Activated CD4-positive, alpha-beta T cell treated with anti-CD3 and anti-CD28 coated beads for 24 hours (primary cell): ENCODE results near the gene CEBPE.

Experiments
- DNase-seq, 2 donors: peaks; one replicate each; pipeline ENCODE4 v3.0.0-alpha.2; 2020; ENCODE audit warnings: low read depth in 2 of 2

The CEBPE gene

GRCh38 chr14:23143911-23144310 is 24.9 kb upstream of the CEBPE start:
- DNase-seq: no peak

GRCh38 chr14:23142826-23143225 is 23.8 kb upstream of the CEBPE start:
- no peak for DNase-seq

GRCh38 chr14:23141706-23142444 is 22.8 kb upstream of the CEBPE start:
- DNase-seq: no peak

GRCh38 chr14:23140371-23140770 is 21.3 kb upstream of the CEBPE start:
- no peak for DNase-seq

- DNase-seq: no peak
Measured at GRCh38 chr14:23139874-23140273, 20.8 kb upstream of the CEBPE start.

- DNase-seq: no peak
Measured at GRCh38 chr14:23137813-23138535, 18.9 kb upstream of the CEBPE start.

GRCh38 chr14:23137192-23137812 is 18.2 kb upstream of the CEBPE start:
- no peak for DNase-seq

- DNase-seq: no peak
Measured at GRCh38 chr14:23136566-23137133, 17.6 kb upstream of the CEBPE start.

GRCh38 chr14:23132970-23133369 is 13.9 kb upstream of the CEBPE start:
- no peak for DNase-seq

- DNase-seq: no peak
Measured at GRCh38 chr14:23131482-23131881, 12.4 kb upstream of the CEBPE start.

GRCh38 chr14:23130871-23131270 is 11.8 kb upstream of the CEBPE start:
- no peak for DNase-seq

- no peak for DNase-seq
Measured at GRCh38 chr14:23129759-23130316, 10.8 kb upstream of the CEBPE start.

- no peak for DNase-seq
Measured at GRCh38 chr14:23128969-23129758, 10.1 kb upstream of the CEBPE start.

- no peak for DNase-seq
Measured at GRCh38 chr14:23127861-23128260, 8.8 kb upstream of the CEBPE start.

GRCh38 chr14:23126548-23127278 is 7.7 kb upstream of the CEBPE start:
- no peak for DNase-seq

- no peak for DNase-seq
Measured at GRCh38 chr14:23125933-23126524, 7.0 kb upstream of the CEBPE start.

GRCh38 chr14:23125011-23125410 is 6.0 kb upstream of the CEBPE start:
- DNase-seq: no peak

- no peak for DNase-seq
Measured at GRCh38 chr14:23124337-23124954, 5.4 kb upstream of the CEBPE start.

- no peak for DNase-seq
Measured at GRCh38 chr14:23123419-23123818, 4.4 kb upstream of the CEBPE start.

- no peak for DNase-seq
Measured at GRCh38 chr14:23122086-23122485, 3.0 kb upstream of the CEBPE start.
